ENCODE measurements around the gene CYP20A1. TPM values are rescaled to one million over a fixed set of nuclear protein-coding genes. Genes with fewer than 3 reads are reported as not detected.
"Not testable (repeated sequence)": the region's sequence is repeated elsewhere in the genome, so short reads cannot be mapped to it uniquely, and the experiment has no call there.

Gene CYP20A1
- total RNA-seq, 1 donor from 2014 or later = 17.8 TPM

DNA sequence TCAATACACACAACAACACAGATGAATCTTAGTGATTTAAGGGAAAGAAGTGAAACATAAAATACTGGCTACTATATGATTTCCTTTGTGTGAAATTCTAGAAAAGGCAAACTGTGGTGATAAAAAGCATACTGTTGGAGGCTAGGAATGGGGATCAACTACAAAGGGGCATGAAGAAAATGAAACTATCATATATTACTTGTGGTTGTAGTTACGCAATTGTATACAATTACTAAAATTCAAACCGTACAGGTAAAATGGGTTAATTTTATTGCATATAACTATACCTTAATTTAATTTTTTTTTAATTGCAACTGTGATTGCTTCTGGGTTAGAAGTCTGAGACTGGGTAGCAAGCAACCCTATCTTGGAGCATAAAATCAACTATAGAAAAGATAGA is 47.7 kb downstream of the CYP20A1 start:
- peaks cover 15% of the 10 kb centered on the region for H3K36me3 ChIP-seq
- no peaks in the 10 kb centered on the region for H3K9me3 Mint-ChIP-seq

DNA sequence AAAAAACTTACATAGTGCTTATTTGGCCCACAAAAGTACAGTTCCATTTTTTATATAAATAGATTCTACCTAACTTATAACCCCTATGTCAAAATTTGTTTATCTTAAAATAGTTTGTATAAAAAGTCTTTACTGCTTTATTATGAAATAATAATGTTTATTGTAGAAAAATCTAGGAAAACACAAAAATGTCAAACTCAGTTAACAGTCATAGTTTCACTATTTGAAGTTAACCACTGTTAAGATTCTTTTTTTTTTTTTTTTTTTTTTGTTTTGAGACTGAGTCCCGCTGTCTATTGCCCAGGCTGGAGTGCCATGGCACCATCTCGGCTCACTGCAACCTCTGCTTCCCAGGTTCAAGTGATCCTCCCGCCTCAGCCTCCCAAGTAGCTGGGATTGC is 62.8 kb downstream of the CYP20A1 start:
- Mint-ChIP-seq H3K4me1 (no peaks in the 10 kb centered on the region), H3K36me3 (peaks cover 8% of the 10 kb centered on the region), H3K9me3 (no peaks in the 10 kb centered on the region), H3K27me3 (ENCODE audit: insufficient read depth, low read depth) (no peaks in the 10 kb centered on the region), H3K27ac (no peak overlapping the region), H3K4me3 (no peak overlapping the region)
- H3K4me2 ChIP-seq = no peak overlapping the region
- no peak overlapping the region for H3K27ac ChIP-seq
- H3K27me3 ChIP-seq = no peaks in the 10 kb centered on the region
- H3K36me3 ChIP-seq = no peaks in the 10 kb centered on the region
- no peaks in the 10 kb centered on the region for H3F3A ChIP-seq (ENCODE audit: low read depth)
- H3K4me1 ChIP-seq = no peaks in the 10 kb centered on the region
- DNase-seq (ENCODE audit: low spot score) = no peak
- no peak for TF ChIP-seq EZH2phosphoT487 (IDR thresholded peaks at IDR 0.05)
- TF ChIP-seq, protein P1, sequence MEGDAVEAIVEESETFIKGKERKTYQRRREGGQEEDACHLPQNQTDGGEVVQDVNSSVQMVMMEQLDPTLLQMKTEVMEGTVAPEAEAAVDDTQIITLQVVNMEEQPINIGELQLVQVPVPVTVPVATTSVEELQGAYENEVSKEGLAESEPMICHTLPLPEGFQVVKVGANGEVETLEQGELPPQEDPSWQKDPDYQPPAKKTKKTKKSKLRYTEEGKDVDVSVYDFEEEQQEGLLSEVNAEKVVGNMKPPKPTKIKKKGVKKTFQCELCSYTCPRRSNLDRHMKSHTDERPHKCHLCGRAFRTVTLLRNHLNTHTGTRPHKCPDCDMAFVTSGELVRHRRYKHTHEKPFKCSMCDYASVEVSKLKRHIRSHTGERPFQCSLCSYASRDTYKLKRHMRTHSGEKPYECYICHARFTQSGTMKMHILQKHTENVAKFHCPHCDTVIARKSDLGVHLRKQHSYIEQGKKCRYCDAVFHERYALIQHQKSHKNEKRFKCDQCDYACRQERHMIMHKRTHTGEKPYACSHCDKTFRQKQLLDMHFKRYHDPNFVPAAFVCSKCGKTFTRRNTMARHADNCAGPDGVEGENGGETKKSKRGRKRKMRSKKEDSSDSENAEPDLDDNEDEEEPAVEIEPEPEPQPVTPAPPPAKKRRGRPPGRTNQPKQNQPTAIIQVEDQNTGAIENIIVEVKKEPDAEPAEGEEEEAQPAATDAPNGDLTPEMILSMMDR (IDR thresholded peaks at IDR 0.05) = no peak
- TF ChIP-seq EZH2 (IDR thresholded peaks at IDR 0.05) = no peak
- H3K79me2 ChIP-seq (ENCODE audit: low read depth) = no peaks in the 10 kb centered on the region
- H3K4me3 ChIP-seq = no peak overlapping the region
- no peak overlapping the region for H3K9ac ChIP-seq
- no peaks in the 10 kb centered on the region for H3K9me3 ChIP-seq (ENCODE audit: low read depth)
- H4K20me1 ChIP-seq (ENCODE audit: low read depth) = no peaks in the 10 kb centered on the region
- no peak overlapping the region for H2AFZ ChIP-seq (replicated peaks)

More for the DNA sequence above, 47.7 kb downstream of the CYP20A1 start:
- Mint-ChIP-seq H3K4me1 (no peaks in the 10 kb centered on the region), H3K36me3 (peaks cover 13% of the 10 kb centered on the region), H3K4me3 (no peak overlapping the region), H3K27me3 (ENCODE audit: insufficient read depth, low read depth) (no peaks in the 10 kb centered on the region), H3K27ac (no peak overlapping the region)
- no peaks in the 10 kb centered on the region for H3K79me2 ChIP-seq (ENCODE audit: low read depth)
- H3K9ac ChIP-seq = no peak overlapping the region
- no peak for DNase-seq (ENCODE audit: low spot score)
- no peak overlapping the region for H2AFZ ChIP-seq (replicated peaks)
- H4K20me1 ChIP-seq (ENCODE audit: low read depth) = no peaks in the 10 kb centered on the region
- H3K27ac ChIP-seq = no peak overlapping the region
- no peaks in the 10 kb centered on the region for H3K27me3 ChIP-seq
- H3F3A ChIP-seq (ENCODE audit: low read depth) = no peaks in the 10 kb centered on the region
- H3K4me1 ChIP-seq = no peaks in the 10 kb centered on the region
- H3K4me2 ChIP-seq = no peak overlapping the region
- H3K9me3 ChIP-seq (ENCODE audit: low read depth) = no peaks in the 10 kb centered on the region
- no peak overlapping the region for H3K4me3 ChIP-seq
- no peak for TF ChIP-seq EZH2phosphoT487 (IDR thresholded peaks at IDR 0.05)

DNA sequence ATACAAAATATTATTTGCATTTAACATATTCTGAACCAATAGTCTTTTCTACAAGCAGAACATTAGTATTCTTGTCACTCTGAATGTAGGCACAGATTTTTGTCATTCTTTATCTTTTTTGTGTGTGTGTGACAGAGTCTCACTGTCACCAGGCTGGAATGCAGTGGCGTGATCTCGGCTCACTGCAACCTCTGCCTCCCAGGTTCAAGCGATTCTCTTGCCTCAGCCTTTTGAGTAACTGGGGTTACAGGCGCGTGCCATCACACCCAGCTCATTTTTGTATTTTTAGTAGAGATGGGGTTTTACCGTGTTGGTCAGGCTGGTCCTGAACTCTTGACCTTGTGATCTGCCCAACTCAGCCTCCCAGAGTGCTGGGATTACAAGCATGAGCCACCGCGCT is 63.8 kb downstream of the CYP20A1 start:
- H3F3A ChIP-seq (ENCODE audit: low read depth); H3K9me3 ChIP-seq (ENCODE audit: low read depth); H3K79me2 ChIP-seq (ENCODE audit: low read depth); DNase-seq (ENCODE audit: low spot score); H3K27ac Mint-ChIP-seq; H3K4me2 ChIP-seq; H2AFZ ChIP-seq (replicated peaks); H3K36me3 ChIP-seq; H3K4me3 ChIP-seq; H3K4me3 Mint-ChIP-seq; H3K27me3 Mint-ChIP-seq (ENCODE audit: insufficient read depth, low read depth); H3K4me1 ChIP-seq; H3K27ac ChIP-seq; H3K4me1 Mint-ChIP-seq; H3K9ac ChIP-seq; H3K27me3 ChIP-seq; H3K9me3 Mint-ChIP-seq; H4K20me1 ChIP-seq (ENCODE audit: low read depth): not testable (repeated sequence)
- H3K36me3 Mint-ChIP-seq = peaks cover 13% of the 10 kb centered on the region

DNA sequence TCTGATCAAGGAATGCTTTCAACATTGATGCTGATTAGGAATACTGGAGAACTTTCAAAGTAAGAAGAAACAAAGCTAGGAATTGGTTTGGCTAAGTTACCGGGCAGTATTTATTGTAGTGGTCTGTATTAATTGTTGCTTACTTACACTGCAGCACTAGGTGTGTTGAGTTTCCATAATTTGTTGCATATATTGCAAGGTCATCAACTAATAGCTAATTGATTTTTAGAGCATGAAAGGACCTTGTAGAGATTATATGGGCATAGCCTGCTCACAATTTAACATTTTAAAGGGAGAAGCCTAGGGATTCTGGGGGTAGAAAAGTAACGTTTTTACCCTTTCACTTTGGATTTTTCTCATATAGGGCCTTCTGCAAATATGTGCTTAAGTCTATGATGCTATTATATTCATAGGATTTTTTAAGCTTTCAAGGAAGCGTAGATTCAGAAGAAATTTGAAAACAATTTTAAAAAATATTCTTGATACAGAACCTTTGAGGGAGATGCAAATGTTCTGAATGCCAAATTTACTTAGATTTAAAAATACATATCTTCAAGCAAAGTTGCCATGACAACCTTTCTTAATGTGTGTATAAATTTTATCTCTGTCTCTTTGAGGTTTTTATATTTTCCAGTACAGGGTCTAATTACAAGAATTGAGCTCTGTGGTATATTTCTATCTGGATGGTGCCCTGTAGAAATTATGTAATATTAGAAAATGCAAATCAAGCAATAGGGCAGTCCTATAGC is 72.0 kb downstream of the CYP20A1 start:
- no peak overlapping the region for H3K4me3 Mint-ChIP-seq
- no peaks in the 10 kb centered on the region for H4K20me1 ChIP-seq (ENCODE audit: low read depth)
- no peaks in the 10 kb centered on the region for H3F3A ChIP-seq (ENCODE audit: low read depth)
- peaks cover 22% of the 10 kb centered on the region for H3K36me3 Mint-ChIP-seq
- DNase-seq (ENCODE audit: low spot score) = no peak
- H3K27ac Mint-ChIP-seq = no peak overlapping the region
- H3K27ac ChIP-seq = no peak overlapping the region
- no peak overlapping the region for H3K4me3 ChIP-seq
- no peaks in the 10 kb centered on the region for H3K36me3 ChIP-seq
- no peaks in the 10 kb centered on the region for H3K9me3 ChIP-seq (ENCODE audit: low read depth)
- no peak overlapping the region for H3K9ac ChIP-seq
- H3K4me1 ChIP-seq = no peaks in the 10 kb centered on the region
- no peaks in the 10 kb centered on the region for H3K4me1 Mint-ChIP-seq
- H3K9me3 Mint-ChIP-seq = peaks cover 2% of the 10 kb centered on the region
- no peaks in the 10 kb centered on the region for H3K79me2 ChIP-seq (ENCODE audit: low read depth)
- H3K27me3 Mint-ChIP-seq (ENCODE audit: insufficient read depth, low read depth) = peaks cover 2% of the 10 kb centered on the region
- H2AFZ ChIP-seq (replicated peaks) = no peak overlapping the region
- H3K27me3 ChIP-seq = no peaks in the 10 kb centered on the region
- TF ChIP-seq EZH2phosphoT487 (IDR thresholded peaks at IDR 0.05) = no peak
- TF ChIP-seq, protein P1 (IDR thresholded peaks at IDR 0.05) = no peak
- no peak for TF ChIP-seq EZH2 (IDR thresholded peaks at IDR 0.05)
- H3K4me2 ChIP-seq = no peak overlapping the region
